SKM-1 treated with dmso at 0.1 percent for 144 hours (cell line): Measurements from ENCODE around the gene ST6GAL1.
"Not testable (repeated sequence)": the region's sequence is repeated elsewhere in the genome, so short reads cannot be mapped to it uniquely, and the experiment has no call there.

ENCODE experiments used
- DNase-seq: peaks from one replicate; lab custom pipeline; 2025; ENCODE audit not compliant: unreplicated experiment; lab: John Stamatoyannopoulos, UW

The ST6GAL1 gene

GRCh38 chr3:187042874-187043458, 112.6 kb downstream of the ST6GAL1 start:
- DNase-seq = no peak

- DNase-seq = peak; percentile 60
Measured at GRCh38 chr3:187044206-187044605, 113.9 kb downstream of the ST6GAL1 start.

- DNase-seq = no peak
Measured at GRCh38 chr3:187044867-187045552, 114.7 kb downstream of the ST6GAL1 start.

GRCh38 chr3:187046033-187046432, 115.7 kb downstream of the ST6GAL1 start:
- DNase-seq = no peak

GRCh38 chr3:187049462-187050101, 119.3 kb downstream of the ST6GAL1 start:
- no peak for DNase-seq

GRCh38 chr3:187051066-187051465, 120.7 kb downstream of the ST6GAL1 start:
- no peak for DNase-seq

GRCh38 chr3:187051724-187052366, 121.5 kb downstream of the ST6GAL1 start:
- DNase-seq = no peak

- not testable (repeated sequence) for DNase-seq
Measured at GRCh38 chr3:187052427-187052826, 122.1 kb downstream of the ST6GAL1 start.

- DNase-seq = not testable (repeated sequence)
Measured at GRCh38 chr3:187054433-187054832, 124.1 kb downstream of the ST6GAL1 start.

- not testable (repeated sequence) for DNase-seq
Measured at GRCh38 chr3:187057803-187058202, 127.5 kb downstream of the ST6GAL1 start.

GRCh38 chr3:187061748-187062147, 131.4 kb downstream of the ST6GAL1 start:
- no peak for DNase-seq

- DNase-seq = no peak
Measured at GRCh38 chr3:187062526-187063177, 132.3 kb downstream of the ST6GAL1 start.

GRCh38 chr3:187063286-187064121, 133.2 kb downstream of the ST6GAL1 start:
- DNase-seq = no peak

GRCh38 chr3:187064210-187065115, 134.1 kb downstream of the ST6GAL1 start:
- DNase-seq = no peak

- DNase-seq = no peak
Measured at GRCh38 chr3:187066228-187066995, 136.1 kb downstream of the ST6GAL1 start.

GRCh38 chr3:187068787-187069186, 138.5 kb downstream of the ST6GAL1 start:
- no peak for DNase-seq

- no peak for DNase-seq
Measured at GRCh38 chr3:187069857-187070516, 139.7 kb downstream of the ST6GAL1 start.

GRCh38 chr3:187072102-187072501, 141.8 kb downstream of the ST6GAL1 start:
- DNase-seq = no peak
